Caco-2 (cell line): ENCODE data around the gene SHQ1. TPM values are rescaled to one million over a fixed set of nuclear protein-coding genes. Genes with fewer than 3 reads are reported as not detected.

ENCODE experiments used
- BruUV-seq: library from RNA; stranded (reverse); fragments of 400-500 nt; replicated peaks from 2 replicates; lab custom pipeline; 2021; lab: Mats Ljungman, UMichigan
- CTCF ChIA-PET: fragments of 300-600 bp; sonication (Branson Sonifier 250); formaldehyde crosslinking; loops from one replicate; lab custom pipeline; 2022; ENCODE audit warnings: antibody characterized with exemption; lab: Charles Lee
- POLR2A ChIA-PET: fragments of 300-600 bp; sonication (Branson Sonifier 250); formaldehyde crosslinking; loops from one replicate; lab custom pipeline; 2022; ENCODE audit warnings: antibody characterized with exemption; lab: Charles Lee
- DNase-seq, 2 experiments: peaks; one replicate each; pipeline versions ENCODE4 v3.0.0 to v3.0.0-alpha.2; 2020 to 2022
- H3K27me3 ChIP-seq: replicated peaks from 2 replicates; pipeline ENCODE4 v1.6.0; 2011; ENCODE audit warnings: low read length; ENCODE audit not compliant: control insufficient read depth, insufficient read depth
- H3K36me3 ChIP-seq: 2 replicates; pipeline ENCODE4 v1.5.1; 2011; ENCODE audit warnings: low read length; ENCODE audit not compliant: control insufficient read depth, insufficient read depth
- H3K4me1 ChIP-seq: fragments of 250-450 bp; sonication (Bioruptor Pico); 2 replicates; pipeline ENCODE4 v1.5.1; 2020; ENCODE audit warnings: mild to moderate bottlenecking
- H3K4me3 ChIP-seq: 2 replicates; pipeline ENCODE4 v1.5.1; 2011; ENCODE audit warnings: low read depth, mild to moderate bottlenecking, control low read depth, low read length
- H3K9me3 ChIP-seq: fragments of 250-450 bp; sonication (Bioruptor Pico); 2 replicates; pipeline ENCODE4 v1.5.1; 2020; ENCODE audit warnings: mild to moderate bottlenecking, moderate library complexity
- H3K27ac Mint-ChIP-seq: one replicate; pipeline ENCODE4 v1.8.0; 2022; ENCODE audit warnings: mixed read lengths; ENCODE audit not compliant: unreplicated experiment
- H3K27me3 Mint-ChIP-seq: one replicate; pipeline ENCODE4 v1.8.0; 2022; ENCODE audit warnings: mixed read lengths; ENCODE audit not compliant: insufficient read depth, unreplicated experiment
- H3K36me3 Mint-ChIP-seq: one replicate; pipeline ENCODE4 v1.8.0; 2022; ENCODE audit warnings: mild to moderate bottlenecking, mixed read lengths; ENCODE audit not compliant: insufficient read depth, unreplicated experiment
- H3K4me1 Mint-ChIP-seq: one replicate; pipeline ENCODE4 v1.8.0; 2022; ENCODE audit warnings: low read depth, mixed read lengths; ENCODE audit not compliant: unreplicated experiment
- H3K4me3 Mint-ChIP-seq: one replicate; pipeline ENCODE4 v1.8.0; 2022; ENCODE audit warnings: mild to moderate bottlenecking, moderate library complexity, mixed read lengths; ENCODE audit not compliant: unreplicated experiment
- H3K9me3 Mint-ChIP-seq: one replicate; pipeline ENCODE4 v1.8.0; 2022; ENCODE audit warnings: mixed read lengths; ENCODE audit not compliant: unreplicated experiment
- intact Hi-C: fragments of 100-400 bp; cut with micrococcal nuclease; formaldehyde crosslinking; loops from one replicate; pipeline ENCODE4 v1.10.0; 2022; ENCODE audit not compliant: unreplicated experiment
- total RNA-seq: library from RNA; stranded (reverse); gene quantifications from 2 replicates; pipeline ENCODE4 v1.2.3, GENCODE V29; 2022
- TF ChIP-seq, protein P1 (sequence below), 2 experiments: fragments of 200-600 bp in 1 of 2; IDR thresholded peaks; 1 replicate in 1 of 2; 2 replicates in 1 of 2; pipeline versions ENCODE4 v1.5.1 to v1.8.0; 2011 to 2022; ENCODE audit warnings: antibody characterized with exemption in 1 of 2, control low read depth in 1 of 2, inconsistent platforms in 1 of 2, low read depth in 1 of 2, low read length in 1 of 2, mild to moderate bottlenecking in 1 of 2, moderate library complexity in 1 of 2; ENCODE audit not compliant: insufficient read depth in 1 of 2, severe bottlenecking in 1 of 2, unreplicated experiment in 1 of 2

SHQ1 gene
- total RNA-seq, 1 experiment from 2014 or later = 18.8 TPM

DNA sequence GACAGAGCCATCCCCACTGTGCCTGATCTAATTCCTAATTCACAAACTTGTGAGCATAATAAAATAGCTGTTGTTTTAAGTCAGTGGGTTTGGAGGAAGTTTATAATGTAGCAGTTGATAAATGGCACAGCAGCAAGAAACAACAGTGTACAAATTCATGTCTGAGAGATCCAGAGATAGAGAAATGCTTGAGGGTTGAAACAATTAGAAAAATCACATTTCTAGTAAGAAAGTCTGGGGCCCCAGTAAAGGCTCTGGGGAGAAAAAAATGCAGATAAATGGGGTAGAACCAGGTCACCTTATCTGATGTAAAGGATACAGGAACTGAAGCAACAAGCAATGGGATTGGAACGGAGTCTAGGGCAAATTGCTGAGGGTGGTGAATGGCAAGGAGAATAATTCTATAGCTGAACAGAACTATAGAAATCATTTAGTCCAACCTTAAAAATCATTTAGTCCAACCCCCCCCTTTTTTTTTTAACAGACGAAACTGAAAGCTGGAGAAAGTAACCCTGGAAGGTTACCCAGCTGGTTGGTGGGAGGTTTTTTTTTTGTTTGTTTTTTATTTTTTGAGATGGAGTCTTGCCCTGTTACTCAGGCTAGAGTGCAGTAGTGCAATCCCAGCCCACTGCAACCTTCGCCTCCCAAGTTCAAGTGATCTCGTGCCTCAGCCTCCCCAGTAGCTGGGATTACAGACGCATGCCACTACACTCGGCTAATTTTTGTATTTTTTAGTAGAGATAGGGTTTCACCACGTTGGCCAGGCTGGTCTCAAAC is 14.3 kb upstream of the SHQ1 start:
- Mint-ChIP-seq H3K9me3 (no peaks in the 10 kb centered on the region), H3K4me3 (no peak overlapping the region), H3K27ac (no peak overlapping the region), H3K27me3 (no peaks in the 10 kb centered on the region), H3K36me3 (no peaks in the 10 kb centered on the region), H3K4me1 (no peaks in the 10 kb centered on the region)
- H3K36me3 ChIP-seq = no peaks in the 10 kb centered on the region
- DNase-seq = no peak
- POLR2A ChIA-PET = interaction anchor here (0.6 kb wide), 1 partner anchor 58 kb away, joined by 4 read pairs; no protein-coding TSS in a partner anchor
- TF ChIP-seq, protein P1, sequence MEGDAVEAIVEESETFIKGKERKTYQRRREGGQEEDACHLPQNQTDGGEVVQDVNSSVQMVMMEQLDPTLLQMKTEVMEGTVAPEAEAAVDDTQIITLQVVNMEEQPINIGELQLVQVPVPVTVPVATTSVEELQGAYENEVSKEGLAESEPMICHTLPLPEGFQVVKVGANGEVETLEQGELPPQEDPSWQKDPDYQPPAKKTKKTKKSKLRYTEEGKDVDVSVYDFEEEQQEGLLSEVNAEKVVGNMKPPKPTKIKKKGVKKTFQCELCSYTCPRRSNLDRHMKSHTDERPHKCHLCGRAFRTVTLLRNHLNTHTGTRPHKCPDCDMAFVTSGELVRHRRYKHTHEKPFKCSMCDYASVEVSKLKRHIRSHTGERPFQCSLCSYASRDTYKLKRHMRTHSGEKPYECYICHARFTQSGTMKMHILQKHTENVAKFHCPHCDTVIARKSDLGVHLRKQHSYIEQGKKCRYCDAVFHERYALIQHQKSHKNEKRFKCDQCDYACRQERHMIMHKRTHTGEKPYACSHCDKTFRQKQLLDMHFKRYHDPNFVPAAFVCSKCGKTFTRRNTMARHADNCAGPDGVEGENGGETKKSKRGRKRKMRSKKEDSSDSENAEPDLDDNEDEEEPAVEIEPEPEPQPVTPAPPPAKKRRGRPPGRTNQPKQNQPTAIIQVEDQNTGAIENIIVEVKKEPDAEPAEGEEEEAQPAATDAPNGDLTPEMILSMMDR (IDR thresholded peaks at IDR 0.05; ENCODE audit: insufficient read depth in 1 of 2, low read depth in 1 of 2, low read length in 1 of 2, severe bottlenecking in 1 of 2, unreplicated experiment in 1 of 2) = no peak
- no TSS peak for BruUV-seq
- H3K4me3 ChIP-seq = no peak overlapping the region
- CTCF ChIA-PET = interaction anchor here (2.4 kb wide), 1 partner anchor 11 kb away, joined by 5 read pairs; no protein-coding TSS in a partner anchor
- intact Hi-C loops = no loop called here
- H3K9me3 ChIP-seq = no peaks in the 10 kb centered on the region
- no peaks in the 10 kb centered on the region for H3K27me3 ChIP-seq
- H3K4me1 ChIP-seq = no peaks in the 10 kb centered on the region; the same call in 1 of the 2 replicates

DNA sequence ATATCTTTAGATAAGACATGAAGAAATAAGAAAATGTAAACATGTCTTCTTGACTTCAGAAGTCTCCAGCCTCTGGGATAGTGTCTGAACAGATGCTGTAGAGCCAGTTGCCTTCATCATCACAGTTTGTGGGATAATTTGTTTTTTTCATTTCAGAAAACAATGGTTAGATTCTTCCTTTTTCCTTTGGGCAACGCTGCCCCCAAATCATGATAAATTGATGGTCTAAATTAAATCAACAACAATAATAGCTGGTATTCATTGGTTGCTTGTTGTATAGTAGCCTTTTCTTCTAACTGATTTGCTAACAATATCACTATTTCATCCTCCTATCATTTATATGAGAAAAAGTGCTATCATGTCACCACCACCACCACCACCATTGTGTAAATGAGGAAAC is 12.6 kb upstream of the SHQ1 start:
- H3K4me3 Mint-ChIP-seq = no peak overlapping the region
- no peaks in the 10 kb centered on the region for H3K9me3 Mint-ChIP-seq
- no peak overlapping the region for H3K27ac Mint-ChIP-seq
- intact Hi-C loops = no loop called here
- Histone ChIP-seq H3K27me3 (no peaks in the 10 kb centered on the region), H3K9me3 (no peaks in the 10 kb centered on the region), H3K4me3 (no peak overlapping the region), H3K4me1 (no peaks in the 10 kb centered on the region; the same call in 1 of the 2 replicates), H3K36me3 (no peaks in the 10 kb centered on the region)
- H3K27me3 Mint-ChIP-seq = no peaks in the 10 kb centered on the region
- POLR2A ChIA-PET = no interaction called here
- no peaks in the 10 kb centered on the region for H3K36me3 Mint-ChIP-seq
- no peaks in the 10 kb centered on the region for H3K4me1 Mint-ChIP-seq
- CTCF ChIA-PET = interaction anchor here (0.6 to 2.4 kb wide), 2 partner anchors 10 to 51 kb away, joined by 3 to 5 read pairs; no protein-coding TSS in a partner anchor
- BruUV-seq = no TSS peak
- DNase-seq = no peak
- TF ChIP-seq, protein P1 (IDR thresholded peaks at IDR 0.05; ENCODE audit: insufficient read depth in 1 of 2, low read depth in 1 of 2, low read length in 1 of 2, severe bottlenecking in 1 of 2, unreplicated experiment in 1 of 2) = no peak

DNA sequence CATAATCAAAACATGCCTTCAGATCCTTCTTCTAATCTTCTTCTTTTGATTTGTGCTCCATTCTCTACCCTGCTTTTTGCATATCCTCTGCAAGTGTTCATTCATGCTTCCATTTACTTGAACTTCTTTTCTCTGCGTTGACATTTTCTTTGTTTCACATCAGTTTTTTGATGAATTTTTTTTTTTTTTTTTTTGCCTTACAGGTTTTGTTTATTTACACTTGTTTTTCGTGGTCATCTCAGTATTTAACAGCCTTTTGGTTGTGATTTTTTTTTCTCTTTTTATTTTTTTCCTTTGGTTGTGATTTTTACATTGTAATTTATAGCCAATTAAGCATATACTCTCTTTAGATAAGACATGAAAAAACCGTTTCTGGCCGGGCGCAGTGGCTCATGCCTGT is 11.8 kb upstream of the SHQ1 start:
- ChIA-PET CTCF (no interaction called here), POLR2A (no interaction called here)
- no peak for DNase-seq
- no peaks in the 10 kb centered on the region for H3K4me1 Mint-ChIP-seq
- Histone ChIP-seq H3K36me3 (no peaks in the 10 kb centered on the region), H3K4me3 (no peak overlapping the region), H3K4me1 (no peaks in the 10 kb centered on the region; the same call in 1 of the 2 replicates), H3K9me3 (no peaks in the 10 kb centered on the region), H3K27me3 (no peaks in the 10 kb centered on the region)
- intact Hi-C loops = no loop called here
- TF ChIP-seq, protein P1 (IDR thresholded peaks at IDR 0.05; ENCODE audit: insufficient read depth in 1 of 2, low read depth in 1 of 2, low read length in 1 of 2, severe bottlenecking in 1 of 2, unreplicated experiment in 1 of 2) = no peak
- BruUV-seq = no TSS peak
- H3K9me3 Mint-ChIP-seq = no peaks in the 10 kb centered on the region
- H3K36me3 Mint-ChIP-seq = no peaks in the 10 kb centered on the region
- H3K4me3 Mint-ChIP-seq = no peak overlapping the region
- no peak overlapping the region for H3K27ac Mint-ChIP-seq
- H3K27me3 Mint-ChIP-seq = no peaks in the 10 kb centered on the region
